GM23338 (cell line): ENCODE data around the gene ITGA4.

ENCODE experiments used
- CTCF ChIP-seq, 2 experiments: fragments of 200-600 bp in 1 of 2; sonication (generic) in 1 of 2; conservative IDR thresholded peaks; 2 replicates each; pipeline versions ENCODE4 v1.5.1 to v1.6.1; 2016 to 2017; ENCODE audit warnings: antibody characterized with exemption in 2 of 2, low read depth in 2 of 2, mild to moderate bottlenecking in 2 of 2, moderate library complexity in 1 of 2
- REST ChIP-seq: IDR thresholded peaks from one replicate; pipeline ENCODE4 v1.6.1; 2018; ENCODE audit warnings: antibody characterized with exemption; ENCODE audit not compliant: unreplicated experiment

- TF ChIP-seq CTCF (conservative IDR thresholded peaks at IDR 0.05; ENCODE audit: low read depth in 2 of 2): no peak
- TF ChIP-seq REST: no peak
Observed at GRCh38 chr2:181457741-181458425, 697 bp downstream of the ITGA4 start.
